ENCODE data around the gene DLL3. TPM values are rescaled to one million over a fixed set of nuclear protein-coding genes. Genes with fewer than 3 reads are reported as not detected.

DLL3 gene
- total and polyA plus RNA-seq, 9 of the 15 experiments (the other 6 are each of a cell fraction or from before 2014, with no cell fraction given), result 0.80 to 6.3 (median 1.2) TPM

GRCh38 chr19:39480337-39481228, 18.2 kb upstream of the DLL3 start, which contains the start of gene TIMM50 (continued):
- TF ChIP-seq ATF2 (CRISPR knock-in tag; IDR thresholded peaks at IDR 0.05), result no peak
- peak; percentile 48; the same call in 1 of the 2 replicates for TF ChIP-seq CBX1 (IDR thresholded peaks at IDR 0.05; ENCODE audit: low read depth)
- TF ChIP-seq POLR2H (tag; IDR thresholded peaks at IDR 0.05; ENCODE audit: low read depth), result peak; percentile 78
- no peak for TF ChIP-seq FOXJ3 (CRISPR knock-in tag; IDR thresholded peaks at IDR 0.05)
- TF ChIP-seq PRDM10 (IDR thresholded peaks at IDR 0.05; ENCODE audit: partially characterized antibody), result peak; percentile 42
- peak; percentile 80 for TF ChIP-seq NR2C2 (CRISPR knock-in tag; IDR thresholded peaks at IDR 0.05)
- TF ChIP-seq NR2C2 (tag; IDR thresholded peaks at IDR 0.05), result peak; percentile 85
- TF ChIP-seq SFPQ (IDR thresholded peaks at IDR 0.05; ENCODE audit: low read depth, low read length), result no peak
- no peak; the same call in 1 of the 2 replicates for TF ChIP-seq ZBTB2 (IDR thresholded peaks at IDR 0.05)
- TF ChIP-seq BRD9 (IDR thresholded peaks at IDR 0.05; ENCODE audit: low read depth, partially characterized antibody), result peak; percentile 49
- TF ChIP-seq NFYB (IDR thresholded peaks at IDR 0.05; ENCODE audit: extremely low read depth, insufficient read length), result peak; percentile 84
- TF ChIP-seq CHD4 (IDR thresholded peaks at IDR 0.05; ENCODE audit: insufficient read depth, insufficient replicate concordance, low read depth, low read length, poor library complexity, severe bottlenecking), result no peak
- no peak for TF ChIP-seq RFX1 (IDR thresholded peaks at IDR 0.05)
- TF ChIP-seq MAFG (tag; conservative IDR thresholded peaks at IDR 0.05), result no peak
- peak; percentile 72 for TF ChIP-seq DPF2 (IDR thresholded peaks at IDR 0.05)
- no peak; the same call in 1 of the 2 replicates for TF ChIP-seq NR1H2 (CRISPR knock-in tag; IDR thresholded peaks at IDR 0.05)
- no peak for TF ChIP-seq ZNF354B (CRISPR knock-in tag; IDR thresholded peaks at IDR 0.05)

Data from K562 (cell line).